ENCODE measurements around the gene TP53TG3C.
"Not testable (repeated sequence)": the region's sequence is repeated elsewhere in the genome, so short reads cannot be mapped to it uniquely, and the experiment has no call there.

The TP53TG3C gene

DNA sequence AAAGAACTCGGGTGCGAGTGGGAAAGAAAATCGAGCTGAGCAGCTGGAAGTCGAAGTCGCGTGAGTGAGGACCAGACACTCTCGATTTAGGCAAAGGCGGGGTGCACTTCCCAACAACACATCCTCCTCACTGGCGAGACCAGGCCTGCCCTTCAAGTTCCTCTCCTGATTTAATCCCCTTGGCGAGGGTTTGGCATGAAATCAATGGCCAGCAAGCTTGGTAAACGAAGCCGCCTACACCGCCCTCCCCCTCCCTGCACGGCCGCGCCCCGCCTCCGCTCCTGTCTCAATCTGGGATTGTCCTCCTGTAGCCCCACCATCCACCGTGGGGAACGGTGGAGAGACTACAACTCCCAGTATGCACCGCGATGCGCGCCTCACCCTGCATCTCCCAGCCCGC is at the start of gene TP53TG3C:
TP53TG3C (plus strand) TSS at position 301 of the 400 bp plus-strand sequence; CDS start at position 369, 68 bp downstream.
- not testable (repeated sequence) for FAIRE-seq; DNase-seq (ENCODE audit: insufficient read length, low spot score)
